GM13977 (cell line): ENCODE measurements around the gene FBXO47.
A peak's percentile ranks its signal among the peaks of the same experiment; 100 is the strongest.

ENCODE experiments used
- DNase-seq: peaks from one replicate; pipeline ENCODE4 v3.0.0; 2012; ENCODE audit warnings: low spot score
- in situ Hi-C: fragments of 300-500 bp; cut with MboI; formaldehyde crosslinking; loops from one replicate; pipeline ENCODE4 v1.12.0; 2022; ENCODE audit warnings: low sequenced_read_pairs, low pct_unique_long_range_greater_than_20kb, mixed read lengths, inconsistent platforms; ENCODE audit not compliant: unreplicated experiment
- TF ChIP-seq, protein P1 (sequence below): IDR thresholded peaks from 2 replicates; pipeline ENCODE4 v1.5.1; 2012; ENCODE audit warnings: mild to moderate bottlenecking, control low read depth; ENCODE audit not compliant: insufficient read depth; ENCODE audit errors: extremely low read depth, missing control alignments

The FBXO47 gene, protein sequence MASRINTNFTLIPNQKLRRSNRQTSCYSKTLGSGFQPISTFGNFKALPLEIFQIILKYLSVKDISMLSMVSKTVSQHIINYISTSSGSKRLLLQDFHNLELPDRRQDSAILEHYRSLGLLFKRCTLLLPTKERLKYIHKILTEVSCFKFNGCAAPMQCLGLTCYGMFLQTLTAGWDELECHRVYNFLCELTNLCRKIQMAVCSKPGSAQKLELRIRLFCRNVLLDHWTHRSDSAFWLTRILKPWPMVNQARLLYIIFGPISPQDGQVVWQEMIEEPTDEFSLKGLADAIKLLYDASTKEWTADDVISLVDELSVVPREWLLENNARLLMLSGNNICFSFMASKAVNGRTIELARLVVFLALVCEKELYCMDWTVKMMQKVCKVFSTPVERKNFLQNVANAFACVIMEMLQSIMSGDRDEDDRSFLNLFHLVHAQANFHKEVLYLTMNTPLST

DNA sequence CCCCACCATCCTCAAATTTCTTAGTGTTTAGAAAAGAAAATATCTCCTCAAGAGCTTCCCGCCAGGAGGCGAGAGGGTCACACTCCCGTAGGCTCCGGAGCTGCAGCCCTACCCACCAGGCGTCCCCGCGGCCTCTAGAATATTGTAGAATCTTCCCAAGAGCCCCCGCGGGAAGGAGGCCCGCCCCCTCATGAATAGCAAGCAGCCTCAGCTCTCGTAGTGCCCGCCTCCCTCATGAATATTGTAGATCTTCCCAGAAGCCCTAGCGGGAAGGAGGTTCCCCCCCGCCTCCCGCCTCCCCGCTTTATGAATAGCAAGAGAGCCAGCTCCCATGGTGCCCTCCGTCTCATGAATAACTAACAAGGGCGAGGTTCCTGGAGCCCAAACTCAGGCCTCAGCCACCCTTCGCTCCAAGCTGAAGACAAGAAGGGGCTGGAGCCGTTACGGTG is at the start of gene FBXO47:
TSS of gene FBXO47 (minus strand) at position 114 of the 449 bp plus-strand sequence. CDS start 4,378 bp downstream, outside the sequence.
- in situ Hi-C loops: no loop called here
- peak; percentile 64 for DNase-seq

DNA sequence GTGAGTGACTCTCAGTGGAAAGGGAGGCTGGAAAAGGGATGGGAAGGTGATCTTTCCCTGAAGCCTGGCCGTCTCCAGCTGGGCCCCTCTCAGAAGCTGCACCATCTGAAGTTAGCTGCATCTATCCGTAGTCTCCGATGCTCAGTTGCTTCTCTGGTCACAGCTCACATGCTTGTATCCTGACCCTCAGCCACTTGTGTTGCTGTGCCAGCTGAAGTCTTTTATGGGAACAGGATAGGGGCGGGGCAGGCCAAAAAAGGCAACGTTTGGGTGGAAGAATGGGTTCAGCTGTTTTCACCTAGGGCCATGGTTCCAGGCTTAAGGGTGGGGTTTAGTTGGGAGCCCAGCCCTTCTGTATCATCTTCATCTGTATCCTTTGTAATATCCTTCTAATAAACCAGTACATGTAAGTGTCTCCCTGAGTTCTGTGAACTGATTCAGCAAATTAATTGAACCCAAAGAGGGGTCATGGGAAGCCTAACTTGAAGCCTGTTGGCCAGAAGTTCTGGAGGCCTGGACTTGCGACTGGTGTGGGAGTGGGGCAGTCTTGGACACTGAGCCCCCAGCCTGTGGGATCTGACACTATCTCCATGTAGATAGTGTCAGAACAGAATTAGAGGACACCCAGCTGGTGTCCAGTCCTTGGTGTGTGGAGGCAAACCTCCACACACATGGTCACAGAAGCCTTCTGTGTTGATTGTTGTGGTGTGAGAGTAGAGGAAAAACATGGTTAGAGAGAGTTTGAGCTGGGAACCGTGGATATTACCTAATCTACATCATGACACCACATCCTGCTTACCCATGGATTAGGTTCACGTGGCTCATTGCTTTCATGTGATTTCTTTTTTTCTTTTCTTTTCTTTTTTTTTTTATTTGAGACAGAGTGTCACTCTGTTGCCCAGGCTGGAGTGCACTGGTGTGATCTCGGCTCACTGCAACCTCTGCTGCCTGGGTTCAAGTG is 49.3 kb upstream of the FBXO47 start:
- in situ Hi-C loops: no loop called here

More for the DNA sequence above, at the start of gene FBXO47:
- TF ChIP-seq, protein P1, sequence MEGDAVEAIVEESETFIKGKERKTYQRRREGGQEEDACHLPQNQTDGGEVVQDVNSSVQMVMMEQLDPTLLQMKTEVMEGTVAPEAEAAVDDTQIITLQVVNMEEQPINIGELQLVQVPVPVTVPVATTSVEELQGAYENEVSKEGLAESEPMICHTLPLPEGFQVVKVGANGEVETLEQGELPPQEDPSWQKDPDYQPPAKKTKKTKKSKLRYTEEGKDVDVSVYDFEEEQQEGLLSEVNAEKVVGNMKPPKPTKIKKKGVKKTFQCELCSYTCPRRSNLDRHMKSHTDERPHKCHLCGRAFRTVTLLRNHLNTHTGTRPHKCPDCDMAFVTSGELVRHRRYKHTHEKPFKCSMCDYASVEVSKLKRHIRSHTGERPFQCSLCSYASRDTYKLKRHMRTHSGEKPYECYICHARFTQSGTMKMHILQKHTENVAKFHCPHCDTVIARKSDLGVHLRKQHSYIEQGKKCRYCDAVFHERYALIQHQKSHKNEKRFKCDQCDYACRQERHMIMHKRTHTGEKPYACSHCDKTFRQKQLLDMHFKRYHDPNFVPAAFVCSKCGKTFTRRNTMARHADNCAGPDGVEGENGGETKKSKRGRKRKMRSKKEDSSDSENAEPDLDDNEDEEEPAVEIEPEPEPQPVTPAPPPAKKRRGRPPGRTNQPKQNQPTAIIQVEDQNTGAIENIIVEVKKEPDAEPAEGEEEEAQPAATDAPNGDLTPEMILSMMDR: no peak

DNA sequence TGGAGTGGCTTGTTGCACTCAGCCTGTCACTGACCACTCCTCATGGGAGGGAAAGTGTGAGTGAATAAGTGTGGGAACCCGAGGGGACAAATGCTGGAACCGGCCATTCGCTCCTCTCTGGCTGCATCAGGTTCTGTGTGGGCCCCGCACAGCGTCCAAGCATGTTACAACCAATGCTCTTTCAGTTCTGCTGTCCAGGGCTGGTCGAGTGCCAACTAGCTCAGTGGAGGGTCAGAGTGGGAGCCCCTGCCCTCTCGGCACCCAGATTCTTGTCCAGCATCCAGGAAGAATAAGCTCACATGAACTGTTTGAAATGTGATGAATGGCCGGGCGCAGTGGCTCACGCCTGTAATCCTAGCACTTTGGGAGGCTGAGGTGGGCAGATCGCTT is 48.3 kb upstream of the FBXO47 start:
- TF ChIP-seq, protein P1: no peak
- in situ Hi-C loops: no loop called here
- no peak for DNase-seq

More for the DNA sequence above, 49.3 kb upstream of the FBXO47 start:
- TF ChIP-seq, protein P1: no peak
- DNase-seq: no peak

DNA sequence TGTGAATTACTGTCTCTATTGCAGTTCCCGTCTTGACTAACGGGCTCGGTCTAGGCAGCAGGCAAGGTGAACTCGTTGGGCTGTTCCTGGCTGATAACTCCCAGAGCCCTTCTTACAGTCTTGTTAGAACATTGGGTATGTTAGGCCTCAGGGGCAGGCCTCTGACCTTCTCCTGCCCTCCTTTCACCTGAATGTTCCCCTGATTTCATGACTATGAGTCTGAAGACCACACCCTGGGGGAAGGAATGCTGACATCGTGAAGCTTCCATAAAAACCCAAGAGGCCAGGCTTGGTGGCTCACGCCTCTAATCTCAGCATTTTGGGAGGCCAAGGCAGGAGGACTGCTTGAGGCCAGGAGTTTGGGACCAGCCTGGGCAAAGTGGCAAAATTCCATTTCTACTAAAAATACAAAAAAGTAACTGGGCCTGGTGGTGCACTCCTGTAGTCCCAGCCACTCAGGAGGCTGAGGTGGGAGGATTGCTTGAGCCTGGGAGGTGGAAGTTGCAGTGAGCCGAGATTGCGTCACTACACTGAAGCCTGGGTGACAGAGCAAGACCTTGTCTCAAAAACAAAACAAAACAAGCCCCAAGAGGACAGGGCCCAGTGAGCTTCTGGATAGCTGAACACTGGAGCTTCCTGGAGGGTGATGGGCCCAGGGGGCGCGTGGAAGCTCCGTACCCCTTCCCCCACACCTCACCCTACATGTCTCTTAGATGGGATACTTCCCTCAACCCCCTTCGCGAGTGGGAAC is 47.8 kb upstream of the FBXO47 start:
- in situ Hi-C loops: no loop called here
- TF ChIP-seq, protein P1: no peak
- DNase-seq: no peak

DNA sequence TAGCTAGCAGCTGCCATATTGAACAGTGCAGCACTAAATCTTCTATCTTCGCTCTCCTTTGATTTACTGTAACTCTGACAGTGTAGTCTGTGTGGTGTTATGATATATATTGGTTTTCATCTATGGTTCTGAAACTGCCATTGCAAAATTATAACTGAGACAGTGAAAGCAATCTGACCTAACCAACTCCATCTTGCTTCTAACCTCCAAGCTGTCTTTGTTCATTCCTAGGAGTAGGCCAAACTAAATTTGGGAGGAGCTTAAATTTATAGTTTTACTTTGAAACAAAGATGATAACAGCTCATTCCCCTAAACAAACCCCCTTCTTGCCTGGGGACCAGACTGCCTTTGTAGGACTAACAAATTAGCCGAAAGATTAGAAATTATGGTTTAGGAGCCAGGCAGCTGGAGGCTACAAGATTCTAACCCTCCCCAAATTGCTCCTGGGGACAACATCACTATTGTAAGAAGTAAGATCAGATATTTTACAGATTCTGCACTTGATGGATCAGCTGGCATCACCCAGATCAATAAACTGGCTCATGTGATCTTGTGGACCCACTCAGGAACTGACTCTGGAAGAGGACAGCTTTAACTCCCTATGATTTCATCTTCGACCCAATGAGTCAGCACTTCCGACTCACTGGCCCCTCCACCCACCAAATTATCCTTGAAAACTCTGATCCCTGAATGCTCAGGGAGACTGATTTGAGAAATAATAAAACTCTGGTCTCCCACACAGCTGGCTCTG is 47.0 kb upstream of the FBXO47 start:
- in situ Hi-C loops: no loop called here
- TF ChIP-seq, protein P1: no peak

DNA sequence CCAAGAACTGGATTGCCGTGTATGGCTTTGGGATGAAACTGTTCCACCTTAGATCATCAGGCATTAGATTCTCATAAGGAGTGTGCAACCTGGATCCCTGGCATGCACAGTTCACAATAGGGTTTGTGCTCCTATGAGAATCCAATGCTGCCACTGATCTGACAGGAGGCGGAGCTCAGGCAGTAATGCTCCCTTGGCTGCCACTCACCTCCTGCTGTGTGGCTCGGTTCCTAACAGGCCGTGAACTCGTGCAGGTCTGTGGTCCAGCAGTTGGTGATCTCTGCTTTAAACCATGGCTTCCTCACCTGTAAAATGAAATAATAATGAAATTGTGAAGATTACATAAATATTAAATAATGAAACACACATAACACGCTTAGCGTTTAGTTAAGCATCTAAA is 45.5 kb upstream of the FBXO47 start:
- TF ChIP-seq, protein P1: no peak
- no peak for DNase-seq
- in situ Hi-C loops: no loop called here

More for the DNA sequence above, 47.0 kb upstream of the FBXO47 start:
- no peak for DNase-seq
